Ishikawa (cell line): ENCODE data around the gene PGAM2.

Source experiments
- CEBPB ChIP-seq: IDR thresholded peaks from 2 replicates; pipeline ENCODE4 v1.6.1; 2012
- CREB1 ChIP-seq: IDR thresholded peaks from 2 replicates; pipeline ENCODE4 v1.6.1; 2012; ENCODE audit warnings: low read depth
- EGR1 ChIP-seq: IDR thresholded peaks from 2 replicates; pipeline ENCODE4 v1.6.1; 2012
- EP300 ChIP-seq: IDR thresholded peaks from 2 replicates; pipeline ENCODE4 v1.6.1; 2012; ENCODE audit warnings: borderline replicate concordance
- FOXM1 ChIP-seq: IDR thresholded peaks from 2 replicates; pipeline ENCODE4 v1.6.1; 2012; ENCODE audit warnings: low read depth, borderline replicate concordance
- NFIC ChIP-seq: IDR thresholded peaks from 2 replicates; pipeline ENCODE4 v1.6.1; 2012
- RAD21 ChIP-seq: IDR thresholded peaks from 2 replicates; pipeline ENCODE4 v1.6.1; 2012; ENCODE audit warnings: low read depth
- TAF1 ChIP-seq: IDR thresholded peaks from 2 replicates; pipeline ENCODE4 v1.6.1; 2012; ENCODE audit warnings: low read depth, mild to moderate bottlenecking
- TCF12 ChIP-seq: IDR thresholded peaks from 2 replicates; pipeline ENCODE4 v1.6.1; 2012; ENCODE audit warnings: low read depth
- TEAD4 ChIP-seq: IDR thresholded peaks from 2 replicates; pipeline ENCODE4 v1.6.1; 2012
- YY1 ChIP-seq: IDR thresholded peaks from 2 replicates; pipeline ENCODE4 v1.6.1; 2012; ENCODE audit warnings: low read depth
- ZBTB7A ChIP-seq: IDR thresholded peaks from 2 replicates; pipeline ENCODE4 v1.6.1; 2012; ENCODE audit warnings: low read depth
- TF ChIP-seq, protein P1 (sequence below): IDR thresholded peaks from 2 replicates; pipeline ENCODE4 v1.6.1; 2012
- TF ChIP-seq, protein P2 (sequence below): IDR thresholded peaks from 2 replicates; pipeline ENCODE4 v1.6.1; 2012
- TF ChIP-seq, protein P3 (sequence below): IDR thresholded peaks from 2 replicates; pipeline ENCODE4 v1.6.1; 2012; ENCODE audit warnings: low read depth, mild to moderate bottlenecking

The PGAM2 gene

DNA sequence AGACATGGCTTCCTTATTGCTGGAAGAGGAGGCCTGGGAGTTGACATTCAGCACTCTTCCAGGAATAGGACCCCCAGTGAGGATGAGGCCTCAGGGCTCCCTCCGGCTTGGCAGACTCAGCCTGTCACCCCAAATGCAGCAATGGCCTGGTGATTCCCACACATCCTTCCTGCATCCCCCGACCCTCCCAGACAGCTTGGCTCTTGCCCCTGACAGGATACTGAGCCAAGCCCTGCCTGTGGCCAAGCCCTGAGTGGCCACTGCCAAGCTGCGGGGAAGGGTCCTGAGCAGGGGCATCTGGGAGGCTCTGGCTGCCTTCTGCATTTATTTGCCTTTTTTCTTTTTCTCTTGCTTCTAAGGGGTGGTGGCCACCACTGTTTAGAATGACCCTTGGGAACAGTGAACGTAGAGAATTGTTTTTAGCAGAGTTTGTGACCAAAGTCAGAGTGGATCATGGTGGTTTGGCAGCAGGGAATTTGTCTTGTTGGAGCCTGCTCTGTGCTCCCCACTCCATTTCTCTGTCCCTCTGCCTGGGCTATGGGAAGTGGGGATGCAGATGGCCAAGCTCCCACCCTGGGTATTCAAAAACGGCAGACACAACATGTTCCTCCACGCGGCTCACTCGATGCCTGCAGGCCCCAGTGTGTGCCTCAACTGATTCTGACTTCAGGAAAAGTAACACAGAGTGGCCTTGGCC is 4.3 kb downstream of the PGAM2 start:
- no peak for TF ChIP-seq TCF12

DNA sequence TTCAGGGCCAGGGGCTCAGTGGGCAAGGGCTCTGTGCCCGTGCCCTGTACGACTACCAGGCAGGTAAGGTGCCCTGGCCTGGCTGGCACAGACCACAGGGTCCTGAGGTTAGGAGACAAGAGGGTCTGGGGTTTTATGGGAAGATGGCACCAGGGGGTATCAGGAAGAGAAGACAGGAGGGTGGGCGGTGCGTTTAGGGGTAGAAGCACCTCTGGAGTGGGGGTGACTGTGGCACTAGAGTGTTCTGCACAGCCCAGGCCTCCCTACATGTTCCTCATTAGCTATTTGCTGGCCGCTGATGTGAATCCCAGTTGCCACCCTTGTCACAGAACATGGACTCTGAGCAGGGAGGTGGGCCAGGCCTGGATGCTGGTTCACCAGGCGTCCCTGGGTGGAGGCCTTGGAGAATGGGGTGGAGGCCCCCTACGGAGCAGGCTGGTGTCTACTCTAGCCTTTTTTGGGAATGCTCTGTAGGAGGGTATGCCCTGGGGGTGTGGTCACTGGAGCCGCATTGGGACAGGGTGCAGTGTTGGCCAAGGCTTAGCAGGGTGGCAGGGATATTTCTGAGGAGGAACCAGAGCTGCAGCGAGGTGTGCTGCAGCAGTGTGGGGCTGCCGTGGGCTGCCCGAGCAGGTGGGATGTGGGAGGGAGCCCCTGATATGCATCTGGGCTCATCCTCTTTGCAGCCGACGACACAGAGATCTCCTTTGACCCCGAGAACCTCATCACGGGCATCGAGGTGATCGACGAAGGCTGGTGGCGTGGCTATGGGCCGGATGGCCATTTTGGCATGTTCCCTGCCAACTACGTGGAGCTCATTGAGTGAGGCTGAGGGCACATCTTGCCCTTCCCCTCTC is 5.0 kb downstream of the PGAM2 start:
- TF ChIP-seq TAF1 (no peak), YY1 (no peak), ZBTB7A (no peak), EGR1 (no peak), NFIC (no peak), TCF12 (no peak), TEAD4 (no peak), CREB1 (no peak), FOXM1 (no peak), CEBPB (no peak), EP300 (no peak), RAD21 (no peak)
- TF ChIP-seq, protein P1, sequence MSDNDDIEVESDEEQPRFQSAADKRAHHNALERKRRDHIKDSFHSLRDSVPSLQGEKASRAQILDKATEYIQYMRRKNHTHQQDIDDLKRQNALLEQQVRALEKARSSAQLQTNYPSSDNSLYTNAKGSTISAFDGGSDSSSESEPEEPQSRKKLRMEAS, result no peak
- TF ChIP-seq, protein P2, sequence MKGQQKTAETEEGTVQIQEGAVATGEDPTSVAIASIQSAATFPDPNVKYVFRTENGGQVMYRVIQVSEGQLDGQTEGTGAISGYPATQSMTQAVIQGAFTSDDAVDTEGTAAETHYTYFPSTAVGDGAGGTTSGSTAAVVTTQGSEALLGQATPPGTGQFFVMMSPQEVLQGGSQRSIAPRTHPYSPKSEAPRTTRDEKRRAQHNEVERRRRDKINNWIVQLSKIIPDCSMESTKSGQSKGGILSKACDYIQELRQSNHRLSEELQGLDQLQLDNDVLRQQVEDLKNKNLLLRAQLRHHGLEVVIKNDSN, result no peak
- TF ChIP-seq, protein P3, sequence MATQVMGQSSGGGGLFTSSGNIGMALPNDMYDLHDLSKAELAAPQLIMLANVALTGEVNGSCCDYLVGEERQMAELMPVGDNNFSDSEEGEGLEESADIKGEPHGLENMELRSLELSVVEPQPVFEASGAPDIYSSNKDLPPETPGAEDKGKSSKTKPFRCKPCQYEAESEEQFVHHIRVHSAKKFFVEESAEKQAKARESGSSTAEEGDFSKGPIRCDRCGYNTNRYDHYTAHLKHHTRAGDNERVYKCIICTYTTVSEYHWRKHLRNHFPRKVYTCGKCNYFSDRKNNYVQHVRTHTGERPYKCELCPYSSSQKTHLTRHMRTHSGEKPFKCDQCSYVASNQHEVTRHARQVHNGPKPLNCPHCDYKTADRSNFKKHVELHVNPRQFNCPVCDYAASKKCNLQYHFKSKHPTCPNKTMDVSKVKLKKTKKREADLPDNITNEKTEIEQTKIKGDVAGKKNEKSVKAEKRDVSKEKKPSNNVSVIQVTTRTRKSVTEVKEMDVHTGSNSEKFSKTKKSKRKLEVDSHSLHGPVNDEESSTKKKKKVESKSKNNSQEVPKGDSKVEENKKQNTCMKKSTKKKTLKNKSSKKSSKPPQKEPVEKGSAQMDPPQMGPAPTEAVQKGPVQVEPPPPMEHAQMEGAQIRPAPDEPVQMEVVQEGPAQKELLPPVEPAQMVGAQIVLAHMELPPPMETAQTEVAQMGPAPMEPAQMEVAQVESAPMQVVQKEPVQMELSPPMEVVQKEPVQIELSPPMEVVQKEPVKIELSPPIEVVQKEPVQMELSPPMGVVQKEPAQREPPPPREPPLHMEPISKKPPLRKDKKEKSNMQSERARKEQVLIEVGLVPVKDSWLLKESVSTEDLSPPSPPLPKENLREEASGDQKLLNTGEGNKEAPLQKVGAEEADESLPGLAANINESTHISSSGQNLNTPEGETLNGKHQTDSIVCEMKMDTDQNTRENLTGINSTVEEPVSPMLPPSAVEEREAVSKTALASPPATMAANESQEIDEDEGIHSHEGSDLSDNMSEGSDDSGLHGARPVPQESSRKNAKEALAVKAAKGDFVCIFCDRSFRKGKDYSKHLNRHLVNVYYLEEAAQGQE, result no peak

GRCh38 chr7:44059219-44060090 is 5.9 kb downstream of the PGAM2 start:
- TF ChIP-seq, protein P2, result no peak
- TF ChIP-seq CREB1 (no peak), NFIC (peak; percentile 18; the same call in 1 of the 2 replicates)

GRCh38 chr7:44058759-44059218 is 6.6 kb downstream of the PGAM2 start:
- TF ChIP-seq RAD21 (no peak), ZBTB7A (no peak), CEBPB (no peak), TAF1 (no peak), NFIC (no peak), FOXM1 (no peak), YY1 (no peak), EGR1 (no peak), TCF12 (no peak), TEAD4 (no peak), CREB1 (no peak), EP300 (no peak)
- TF ChIP-seq, protein P2, result no peak
- TF ChIP-seq, protein P1, result no peak
- TF ChIP-seq, protein P3, result no peak
